ENCODE data around the gene DAGLB. TPM values are rescaled to one million over a fixed set of nuclear protein-coding genes. Genes with fewer than 3 reads are reported as not detected.

DAGLB gene
- total and polyA plus RNA-seq, 2 of the 8 experiments (the other 6 are each of a cell fraction or from before 2014, with no cell fraction given), result 27.0 to 39.6 TPM

- TF ChIP-seq KDM5A (IDR thresholded peaks at IDR 0.05; ENCODE audit: low read length) (no peak), GTF2F1 (IDR thresholded peaks at IDR 0.05; ENCODE audit: borderline replicate concordance, low read depth, low read length) (no peak)
Measured at GRCh38 chr7:6478186-6478585, 30.4 kb upstream of the DAGLB start (continued).
